NCI-H2171 treated with DMSO at 0.1 percent for 48 hours (cell line): ENCODE data around the gene PHKA2.
A peak's percentile ranks its signal among the peaks of the same experiment; 100 is the strongest.

Source experiments
- DNase-seq: peaks from one replicate; lab custom pipeline; 2025; lab: John Stamatoyannopoulos, UW

PHKA2 gene

GRCh38 chrX:18887825-18888212 lies 96.1 kb downstream of the PHKA2 start:
- DNase-seq, result peak; percentile 48

DNA sequence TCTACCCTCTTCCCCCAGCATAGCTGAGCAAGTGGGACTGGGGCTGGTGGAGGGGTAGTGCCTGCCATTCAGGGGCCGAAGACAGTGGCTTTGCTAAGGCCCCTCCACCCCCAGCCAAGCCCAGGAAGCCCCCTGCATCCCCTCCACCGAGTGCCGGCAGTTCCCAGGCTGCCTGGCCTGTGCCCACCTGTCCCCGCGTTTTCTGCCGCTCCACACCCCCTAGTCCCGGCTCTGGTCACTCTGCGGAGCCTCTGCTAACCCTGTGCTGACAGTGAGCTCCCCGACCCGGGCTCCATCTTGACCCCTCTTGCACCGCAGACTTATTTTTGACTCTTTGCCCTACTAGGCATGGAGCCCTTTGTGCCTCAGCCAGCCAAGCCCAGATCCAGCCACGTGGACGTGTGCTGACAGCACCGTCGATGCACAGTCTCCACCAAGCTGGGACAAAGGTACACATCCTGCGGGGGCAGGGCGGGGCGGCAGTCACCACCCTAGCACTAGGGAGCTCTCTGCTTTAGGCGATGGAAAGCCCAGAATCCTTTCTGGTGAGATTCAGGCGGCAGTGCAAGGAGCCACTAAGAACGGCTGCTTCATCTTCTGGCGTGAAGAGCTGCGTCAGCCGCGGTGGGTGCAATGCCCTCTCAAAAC lies 96.6 kb downstream of the PHKA2 start:
- DNase-seq, result no peak

DNA sequence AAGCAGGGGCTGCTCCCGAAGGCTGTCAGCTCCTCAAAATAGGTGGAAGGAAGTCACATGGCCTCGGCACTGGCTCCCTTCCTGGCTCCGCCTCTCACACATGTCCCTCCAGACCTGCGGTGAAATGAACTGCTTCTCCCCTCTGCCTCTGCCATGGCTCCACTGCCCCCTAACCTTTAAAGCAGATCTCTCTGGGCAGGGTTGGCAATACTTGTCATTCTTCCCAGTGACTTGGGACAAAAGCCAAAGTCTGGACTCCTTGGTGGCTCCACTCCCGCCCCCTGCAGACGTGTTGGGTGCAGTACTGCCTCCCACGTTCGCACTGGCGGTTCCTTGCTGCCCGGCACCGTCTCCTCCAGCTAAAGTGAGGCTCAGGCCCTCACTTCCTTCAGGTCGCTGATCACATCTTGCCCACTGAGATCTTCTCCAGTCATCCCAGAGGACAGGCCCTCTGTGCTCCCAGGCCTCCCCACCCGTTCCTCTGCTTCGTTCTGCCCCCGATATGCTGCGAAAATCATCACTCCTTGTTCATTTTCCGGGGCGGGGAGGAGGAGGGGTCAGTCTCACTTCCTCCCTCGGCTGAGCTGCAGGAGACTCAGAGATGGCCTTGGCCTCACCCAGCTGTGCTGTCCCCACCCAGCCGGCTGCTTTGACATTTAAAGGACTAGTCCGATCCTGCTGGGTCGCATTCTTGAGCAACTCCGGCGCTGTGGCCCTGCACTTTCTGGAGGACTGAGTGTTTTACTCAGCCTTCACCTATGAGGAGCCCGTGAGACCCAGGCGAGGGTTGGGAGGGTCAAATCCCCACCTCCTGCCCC lies 97.4 kb downstream of the PHKA2 start:
- DNase-seq, result peak; percentile 30

GRCh38 chrX:18886005-18886343 lies 97.9 kb downstream of the PHKA2 start:
- DNase-seq, result no peak

- DNase-seq, result no peak
These were observed 98.4 kb downstream of the PHKA2 start for GRCh38 chrX:18885328-18886004.

DNA sequence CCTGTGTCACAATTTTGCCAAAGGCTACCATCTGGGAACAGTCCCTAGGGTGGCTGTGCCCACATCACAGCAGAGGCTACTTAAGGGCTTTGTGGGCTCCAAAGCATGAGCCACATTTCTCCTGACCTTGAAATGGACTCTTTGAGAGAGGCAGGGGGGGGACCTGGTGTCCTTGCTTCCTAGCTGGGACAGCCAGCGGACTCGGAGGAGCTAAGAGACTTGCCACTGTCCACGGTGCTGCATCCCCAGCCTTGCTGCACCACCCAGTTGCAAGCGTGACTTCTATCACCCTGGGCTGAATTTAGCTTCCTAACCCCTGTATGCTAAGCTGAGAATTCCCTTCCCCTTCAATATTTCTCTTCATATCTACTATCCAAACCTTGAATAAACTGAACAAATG lies 99.0 kb downstream of the PHKA2 start:
- DNase-seq, result no peak

GRCh38 chrX:18883961-18884765 lies 99.8 kb downstream of the PHKA2 start:
- DNase-seq, result no peak

GRCh38 chrX:18883234-18883960 lies 100.5 kb downstream of the PHKA2 start:
- no peak for DNase-seq

DNA sequence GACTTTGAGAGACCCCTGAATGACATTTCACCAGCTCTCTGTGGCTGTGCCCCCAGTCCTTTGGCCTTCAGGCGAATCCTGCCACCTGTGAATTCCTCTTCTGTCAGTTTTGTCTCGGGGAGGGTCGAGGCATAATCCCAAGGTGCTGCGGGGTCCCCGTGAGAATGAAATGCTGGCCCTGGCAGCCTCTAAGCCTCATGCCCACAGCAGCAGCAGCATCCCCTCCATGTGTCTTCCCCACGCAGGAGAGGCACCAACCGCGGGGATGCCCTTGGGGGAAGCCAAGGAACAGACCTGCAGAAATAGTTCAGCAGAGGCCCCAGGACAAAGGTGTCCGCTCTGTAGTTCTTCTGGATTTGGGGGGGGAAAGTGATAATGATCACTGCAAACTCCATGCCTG lies 104.8 kb downstream of the PHKA2 start:
- no peak for DNase-seq

DNA sequence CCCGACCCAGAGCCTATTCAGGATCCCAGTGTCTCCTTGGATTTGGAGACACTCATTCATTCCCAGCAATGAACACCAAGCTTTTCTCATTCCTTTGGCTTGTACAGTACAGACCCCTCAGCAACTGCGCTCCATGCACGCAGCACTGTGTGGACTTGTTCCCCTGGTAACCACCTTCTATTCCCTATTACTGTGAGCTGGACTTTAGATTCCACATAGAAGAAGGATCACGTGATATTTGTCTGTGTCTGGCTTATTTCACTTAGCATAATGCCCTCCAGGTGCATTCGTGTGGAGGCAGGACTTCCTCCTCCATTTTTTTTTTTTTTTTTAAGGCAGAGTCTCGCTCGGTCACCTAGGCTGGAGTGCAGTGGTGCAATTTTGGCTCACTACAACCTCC lies 106.4 kb downstream of the PHKA2 start:
- DNase-seq, result no peak

DNA sequence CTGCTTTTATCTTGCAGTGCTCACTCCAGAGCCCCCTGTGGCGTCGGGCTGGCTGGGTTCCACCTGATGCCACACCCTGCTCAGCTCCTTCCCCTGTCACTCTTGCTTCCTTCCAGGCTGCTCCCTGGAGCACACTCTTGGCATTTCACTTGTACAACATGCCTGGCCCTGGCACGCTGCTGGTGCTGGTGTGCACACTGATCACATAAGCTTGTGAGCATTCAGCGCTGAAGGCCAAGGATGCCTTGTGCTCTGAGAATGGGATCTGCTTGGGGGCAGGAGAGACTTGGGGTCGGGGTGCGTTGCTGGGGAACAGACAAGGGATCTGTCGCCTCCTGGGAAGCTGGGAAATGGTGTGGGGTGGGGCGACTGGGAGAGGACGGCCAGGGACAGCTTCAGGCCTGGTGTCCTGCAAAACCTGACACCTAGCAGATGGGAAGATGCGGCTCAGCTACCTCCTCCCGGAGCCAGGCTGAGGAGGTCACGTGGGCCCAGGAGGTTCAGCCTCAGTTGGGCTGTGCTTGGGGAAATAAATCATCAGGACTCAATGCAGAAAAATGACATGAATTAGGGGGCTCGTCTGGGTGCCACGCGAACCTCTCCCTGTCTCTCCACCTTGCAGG lies 108.5 kb downstream of the PHKA2 start:
- peak; percentile 59 for DNase-seq

GRCh38 chrX:18874560-18875255 lies 109.2 kb downstream of the PHKA2 start:
- DNase-seq, result no peak

DNA sequence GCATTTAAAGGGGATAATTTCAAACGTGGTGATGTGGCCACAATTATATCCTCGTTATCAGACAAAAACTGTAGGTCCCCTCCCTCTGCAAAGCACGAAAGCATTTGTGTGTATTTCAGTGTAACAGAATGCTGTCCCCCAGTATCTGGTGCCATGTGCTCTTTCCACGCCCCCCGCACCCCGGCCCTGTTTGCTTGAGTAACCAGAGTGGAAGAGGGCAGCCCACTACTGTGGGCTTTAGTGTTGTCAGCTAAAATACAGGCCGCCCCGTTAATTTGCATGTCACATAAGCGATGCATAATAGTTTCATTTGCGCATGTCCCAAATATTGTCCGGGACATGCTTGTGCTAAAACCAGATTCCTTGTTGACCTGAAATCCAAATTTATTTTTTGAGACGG lies 110.1 kb downstream of the PHKA2 start:
- no peak for DNase-seq

GRCh38 chrX:18873189-18873791 lies 110.6 kb downstream of the PHKA2 start:
- DNase-seq, result no peak

DNA sequence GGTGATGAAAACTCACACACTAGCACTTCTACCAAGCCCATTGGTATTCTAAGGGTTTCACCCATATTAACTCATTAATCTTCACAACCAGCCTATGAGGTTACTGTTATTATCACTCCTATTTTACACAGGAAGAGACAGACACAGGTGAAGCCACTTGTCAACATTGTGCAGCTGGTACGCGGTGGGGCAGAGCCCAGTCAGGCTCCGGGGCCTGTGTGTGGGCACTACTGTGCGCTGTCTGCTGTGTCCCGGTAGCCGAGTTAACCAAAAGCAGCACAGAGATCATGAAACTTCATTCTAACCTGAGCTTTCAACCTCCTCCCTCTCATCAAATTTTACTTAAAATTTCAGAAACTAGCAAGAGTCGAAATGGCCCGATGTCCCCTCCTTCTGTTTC lies 111.3 kb downstream of the PHKA2 start:
- no peak for DNase-seq

GRCh38 chrX:18871970-18872369 lies 111.9 kb downstream of the PHKA2 start:
- DNase-seq, result no peak

- DNase-seq, result no peak
These were observed 112.6 kb downstream of the PHKA2 start for GRCh38 chrX:18871161-18871890.

DNA sequence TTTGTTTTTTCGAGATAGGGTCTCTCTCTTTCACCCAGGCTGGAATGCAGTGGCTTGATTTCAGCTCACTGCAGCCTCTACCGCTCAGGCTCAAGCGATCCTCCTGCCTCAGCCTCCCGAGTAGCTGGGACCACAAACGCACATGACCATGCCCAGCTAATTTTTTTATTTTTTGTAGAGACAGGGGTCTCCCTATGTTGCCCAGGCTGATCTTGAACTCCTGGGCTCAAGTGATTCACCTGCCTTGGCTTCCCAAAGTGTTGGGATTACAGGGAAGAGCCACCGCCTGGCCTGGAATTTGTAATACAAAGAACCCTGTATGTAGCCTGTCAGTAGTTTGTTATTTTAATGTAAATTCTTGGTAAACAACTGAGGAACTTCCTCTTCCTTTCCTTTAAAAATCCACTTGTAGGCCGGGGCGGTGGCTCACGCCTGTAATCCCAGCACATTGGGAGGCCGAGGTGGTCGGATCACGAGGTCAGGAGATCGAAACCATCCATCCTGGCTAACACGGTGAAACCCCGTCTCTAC lies 119.5 kb downstream of the PHKA2 start:
- no peak for DNase-seq

DNA sequence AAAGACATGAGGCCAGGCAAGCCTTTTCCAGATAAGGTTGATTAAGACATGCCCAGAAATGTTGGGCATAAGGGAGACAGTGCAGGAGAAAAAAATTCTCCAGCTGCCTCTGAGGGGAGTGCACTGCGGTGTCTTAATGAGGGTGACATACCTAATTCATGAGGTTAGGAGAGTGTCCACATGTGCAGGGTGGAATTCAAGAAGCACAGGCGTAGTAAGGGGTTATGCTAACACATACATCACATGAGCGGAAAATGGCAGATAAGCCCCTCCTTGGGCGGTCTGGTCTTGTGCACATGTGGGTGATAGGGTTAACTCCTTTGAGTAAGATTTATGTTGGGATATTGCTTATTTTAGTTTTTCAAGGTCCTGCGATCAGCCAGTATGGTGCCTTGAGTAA lies 122.4 kb downstream of the PHKA2 start:
- DNase-seq, result no peak
